ENCODE data around the gene MLF1.
A peak's percentile ranks its signal among the peaks of the same experiment; 100 is the strongest.
"Not testable (repeated sequence)": the region's sequence is repeated elsewhere in the genome, so short reads cannot be mapped to it uniquely, and the experiment has no call there.

Gene MLF1, protein sequence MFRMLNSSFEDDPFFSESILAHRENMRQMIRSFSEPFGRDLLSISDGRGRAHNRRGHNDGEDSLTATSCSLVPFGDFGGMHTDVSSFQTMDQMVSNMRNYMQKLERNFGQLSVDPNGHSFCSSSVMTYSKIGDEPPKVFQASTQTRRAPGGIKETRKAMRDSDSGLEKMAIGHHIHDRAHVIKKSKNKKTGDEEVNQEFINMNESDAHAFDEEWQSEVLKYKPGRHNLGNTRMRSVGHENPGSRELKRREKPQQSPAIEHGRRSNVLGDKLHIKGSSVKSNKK

DNA sequence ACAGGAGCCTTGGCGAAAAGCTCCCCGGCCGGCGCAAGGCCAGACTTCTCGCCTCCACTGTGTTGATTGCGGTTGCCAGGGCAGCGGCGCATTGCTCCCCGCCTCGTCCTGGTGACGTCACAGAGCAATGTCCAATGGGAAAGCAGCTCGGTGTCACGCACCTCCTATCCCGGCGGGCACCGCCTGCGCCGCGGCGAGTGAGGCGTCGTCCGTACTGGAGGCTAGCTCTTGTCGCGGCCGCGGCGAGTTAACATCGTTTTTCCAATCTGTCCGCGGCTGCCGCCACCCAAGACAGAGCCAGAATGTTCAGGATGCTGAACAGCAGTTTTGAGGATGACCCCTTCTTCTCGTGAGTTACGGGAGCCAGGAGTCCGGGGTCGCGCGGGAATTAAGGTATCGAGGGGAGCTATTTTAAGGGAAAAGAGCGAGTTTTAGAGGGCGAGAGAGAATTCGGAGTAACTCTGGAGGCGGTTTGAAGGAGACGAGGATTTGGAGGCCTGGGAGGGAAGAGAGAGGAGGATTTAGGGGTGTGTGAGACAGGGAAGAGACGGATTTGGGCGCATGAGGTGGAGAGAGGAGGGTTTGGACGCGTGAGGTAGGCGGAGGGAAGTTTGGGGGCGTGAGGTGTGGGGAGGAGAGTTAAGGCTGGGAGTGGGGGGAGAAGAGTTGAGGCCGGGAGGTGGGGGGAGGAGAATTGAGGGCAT is at the start of gene MLF1:
MLF1 (plus strand) TSS at position 196 of the 704 bp plus-strand sequence; CDS start at position 303, 107 bp downstream.
- H3K4me1 Mint-ChIP-seq (ENCODE audit: low read depth), result peaks cover 9% of the 10 kb centered on the region
- peaks cover 5% of the 10 kb centered on the region for H3K36me3 Mint-ChIP-seq (ENCODE audit: low read depth)
- intact Hi-C loops (cut with micrococcal nuclease), result no loop called here
- peaks cover 37% of the 10 kb centered on the region for H3K27me3 Mint-ChIP-seq
- peak within 1 kb of the TSS; percentile 73 for H3K4me3 Mint-ChIP-seq
- peaks cover 9% of the 10 kb centered on the region for H3K9me3 Mint-ChIP-seq
- peak within 1 kb of the TSS; percentile 72 for H3K27ac Mint-ChIP-seq

DNA sequence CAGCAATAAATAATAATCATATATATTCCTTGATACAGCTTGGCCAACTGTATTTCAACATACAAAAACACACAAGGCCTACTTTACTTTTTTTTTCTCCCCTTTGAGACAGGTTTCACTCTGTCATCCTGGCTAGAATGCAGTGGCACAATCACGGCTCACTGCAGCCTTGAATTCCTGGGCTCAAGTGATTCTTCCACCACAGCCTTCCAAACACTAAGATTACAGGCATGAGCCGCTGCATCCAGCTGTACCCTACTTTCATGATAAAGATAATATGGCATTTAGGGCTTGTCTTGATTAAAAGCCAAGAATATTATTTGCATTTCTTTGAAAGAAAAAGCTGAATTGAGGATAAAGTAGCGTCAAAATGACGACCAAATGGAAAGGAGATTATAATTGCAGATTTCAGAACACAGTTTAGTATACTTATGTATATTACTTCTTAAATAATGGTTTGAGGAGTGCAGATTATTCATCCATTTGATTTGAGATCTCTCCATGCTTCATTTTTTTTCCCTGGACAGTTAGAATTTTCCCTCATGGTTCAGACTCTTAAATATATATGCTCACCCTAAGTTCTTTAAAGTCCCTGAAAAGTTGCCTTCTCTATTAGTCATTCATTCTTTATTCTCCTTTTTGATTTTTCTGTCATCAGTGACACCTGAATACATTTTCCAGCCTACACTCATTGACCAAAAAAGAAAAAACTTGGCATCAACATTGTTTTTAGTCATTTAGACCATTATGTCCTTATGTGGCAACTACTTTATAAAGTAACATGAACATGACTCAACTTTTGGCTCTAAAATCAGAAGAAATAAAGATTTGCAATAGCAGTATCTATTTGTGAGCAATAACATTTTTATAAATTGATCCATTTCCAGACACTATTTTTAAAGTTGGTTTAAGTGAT is 48.5 kb upstream of the MLF1 start:
- no peaks in the 10 kb centered on the region for H3K36me3 Mint-ChIP-seq (ENCODE audit: low read depth)
- peaks cover 15% of the 10 kb centered on the region for H3K4me1 Mint-ChIP-seq (ENCODE audit: low read depth)
- H3K27ac Mint-ChIP-seq, result no peak overlapping the region
- intact Hi-C loops (cut with micrococcal nuclease), result no loop called here
- no peaks in the 10 kb centered on the region for H3K9me3 Mint-ChIP-seq
- H3K27me3 Mint-ChIP-seq, result no peaks in the 10 kb centered on the region
- no peak overlapping the region for H3K4me3 Mint-ChIP-seq

DNA sequence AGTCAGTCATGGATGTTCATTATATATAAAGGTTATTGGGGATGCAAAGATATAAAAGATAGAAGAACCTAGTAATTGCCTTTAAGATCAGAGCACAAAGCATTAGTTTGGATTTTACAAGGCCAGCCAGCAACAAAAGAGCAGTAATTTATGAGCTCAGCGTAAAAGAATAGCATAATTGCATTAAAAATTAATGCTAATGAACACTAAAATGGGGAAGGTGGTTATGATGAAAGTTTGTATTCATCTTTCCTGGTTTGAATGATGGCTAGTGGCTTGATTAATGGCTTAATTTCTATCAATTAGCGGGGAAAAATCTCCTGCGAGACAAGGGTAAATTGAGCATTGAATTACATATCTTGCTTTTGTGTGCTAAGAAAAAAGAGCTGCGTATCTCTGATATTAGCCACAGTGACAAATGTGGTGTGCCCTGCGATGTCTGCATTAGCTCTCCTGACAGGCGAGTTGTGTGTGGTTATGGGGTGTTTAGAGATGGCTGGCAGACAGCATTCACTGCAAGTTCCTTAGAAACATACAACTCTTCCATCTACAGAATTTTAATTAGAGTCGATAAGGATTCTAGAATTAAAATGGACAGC is 42.8 kb upstream of the MLF1 start:
- H3K36me3 Mint-ChIP-seq (ENCODE audit: low read depth), result no peaks in the 10 kb centered on the region
- intact Hi-C loops (cut with micrococcal nuclease), result no loop called here
- no peaks in the 10 kb centered on the region for H3K4me1 Mint-ChIP-seq (ENCODE audit: low read depth)
- H3K27me3 Mint-ChIP-seq, result no peaks in the 10 kb centered on the region
- no peak overlapping the region for H3K27ac Mint-ChIP-seq
- H3K9me3 Mint-ChIP-seq, result no peaks in the 10 kb centered on the region
- no peak overlapping the region for H3K4me3 Mint-ChIP-seq

DNA sequence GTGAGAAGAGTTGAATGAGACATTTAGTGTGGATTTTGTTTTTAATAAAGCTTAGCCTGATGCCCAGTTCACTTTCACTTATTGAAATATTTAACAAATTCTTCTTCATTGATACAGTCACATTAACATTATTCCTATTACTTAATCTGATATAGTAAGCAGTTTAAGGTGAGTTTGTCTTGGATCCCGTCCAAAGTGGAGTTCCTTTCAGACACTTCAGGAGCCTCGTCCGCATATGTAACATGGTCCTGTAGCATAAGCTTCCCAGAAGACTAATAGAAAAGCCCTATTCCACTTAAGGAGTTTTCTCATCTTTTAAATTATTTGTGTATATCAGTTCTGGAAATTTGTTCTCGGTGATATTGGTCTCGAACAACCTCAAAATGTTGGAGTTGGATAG is 39.7 kb upstream of the MLF1 start:
- no peaks in the 10 kb centered on the region for H3K9me3 Mint-ChIP-seq
- intact Hi-C loops (cut with micrococcal nuclease), result no loop called here
- H3K36me3 Mint-ChIP-seq (ENCODE audit: low read depth), result no peaks in the 10 kb centered on the region
- no peak overlapping the region for H3K4me3 Mint-ChIP-seq
- H3K4me1 Mint-ChIP-seq (ENCODE audit: low read depth), result no peaks in the 10 kb centered on the region
- no peaks in the 10 kb centered on the region for H3K27me3 Mint-ChIP-seq
- no peak overlapping the region for H3K27ac Mint-ChIP-seq

DNA sequence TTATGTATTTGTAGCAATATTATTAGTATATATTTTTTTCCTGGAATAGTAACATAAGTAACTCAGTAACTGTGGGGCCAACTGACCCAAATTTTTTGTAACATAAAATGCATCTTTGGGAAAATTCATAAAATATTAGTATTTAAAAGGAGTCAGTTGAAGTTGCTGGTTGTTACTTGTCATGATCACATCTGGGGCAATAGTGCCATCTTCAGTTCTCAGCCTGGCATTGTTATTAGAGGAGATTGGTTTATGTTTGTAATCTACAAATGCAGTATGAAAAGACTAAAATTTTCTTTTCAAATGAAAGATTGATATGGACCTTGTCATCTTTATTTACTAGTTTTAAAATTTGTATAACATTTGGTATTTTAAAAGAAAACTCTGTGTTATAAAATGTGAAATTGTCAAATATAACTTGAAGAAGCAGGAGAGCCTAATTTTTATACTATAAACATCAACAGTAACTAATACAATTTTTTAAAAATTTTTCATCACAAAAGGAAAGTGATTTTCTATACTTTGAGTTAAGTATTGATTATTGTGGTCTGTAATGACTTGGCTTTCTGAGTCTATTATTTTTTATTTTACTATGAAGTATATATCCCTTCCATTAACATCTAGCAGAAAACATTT is 38.8 kb upstream of the MLF1 start:
- H3K4me1 Mint-ChIP-seq (ENCODE audit: low read depth), result no peaks in the 10 kb centered on the region
- no peaks in the 10 kb centered on the region for H3K36me3 Mint-ChIP-seq (ENCODE audit: low read depth)
- H3K27ac Mint-ChIP-seq, result no peak overlapping the region
- H3K9me3 Mint-ChIP-seq, result no peaks in the 10 kb centered on the region
- no peaks in the 10 kb centered on the region for H3K27me3 Mint-ChIP-seq
- intact Hi-C loops (cut with micrococcal nuclease), result loop anchor here (1.0 to 2.0 kb wide), 2 partner anchors 667 to 913 kb away; no protein-coding TSS in a partner anchor
- H3K4me3 Mint-ChIP-seq, result no peak overlapping the region

DNA sequence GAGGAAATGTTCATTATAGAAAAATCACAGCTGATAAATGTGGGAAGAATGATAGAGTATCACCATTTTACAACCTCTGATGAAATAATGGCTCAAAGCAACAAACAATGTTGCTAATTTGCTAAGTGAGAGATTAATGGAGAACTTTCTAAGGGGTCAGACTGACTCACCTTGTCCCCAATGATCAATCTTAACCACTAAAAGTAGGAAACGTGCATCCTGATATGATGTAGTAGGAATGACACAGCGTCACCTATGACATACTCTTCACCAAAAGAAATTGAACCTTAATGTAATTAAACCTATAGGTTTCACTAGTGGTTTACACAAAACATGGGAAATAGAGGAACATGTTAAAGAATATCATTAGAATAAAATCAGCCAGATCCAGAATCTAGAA is 35.1 kb upstream of the MLF1 start:
- no peaks in the 10 kb centered on the region for H3K4me1 Mint-ChIP-seq (ENCODE audit: low read depth)
- H3K27me3 Mint-ChIP-seq, result no peaks in the 10 kb centered on the region
- no peak overlapping the region for H3K4me3 Mint-ChIP-seq
- H3K36me3 Mint-ChIP-seq (ENCODE audit: low read depth), result no peaks in the 10 kb centered on the region
- no peaks in the 10 kb centered on the region for H3K9me3 Mint-ChIP-seq
- no peak overlapping the region for H3K27ac Mint-ChIP-seq
- intact Hi-C loops (cut with micrococcal nuclease), result no loop called here

DNA sequence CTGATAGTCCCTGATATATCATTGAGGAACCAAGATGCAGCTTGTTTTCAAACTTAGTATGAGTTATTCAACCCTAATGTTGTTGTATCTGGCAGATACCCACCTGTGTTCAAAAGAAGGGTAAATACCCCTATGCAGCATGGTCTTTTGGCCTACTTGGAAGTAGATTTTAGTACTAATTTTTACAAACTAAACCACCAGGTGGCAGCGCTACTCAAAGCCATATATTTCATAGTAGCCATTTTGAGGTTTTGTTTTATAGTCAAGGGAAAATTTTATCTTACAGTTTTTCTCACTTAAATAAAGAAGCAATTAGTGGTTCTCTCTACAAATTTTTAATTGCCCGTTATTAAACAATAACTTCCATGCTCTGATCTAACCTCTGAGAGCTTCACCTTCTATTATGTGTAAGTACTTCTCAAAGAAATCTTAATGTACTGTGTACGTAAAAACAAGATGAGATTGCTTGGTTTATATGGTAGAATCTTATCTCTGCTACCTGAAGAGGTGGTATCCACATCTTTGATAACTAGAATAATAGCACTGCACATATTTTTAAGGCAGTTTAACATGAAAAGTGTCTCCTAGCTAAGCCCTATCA is 31.5 kb upstream of the MLF1 start:
- no peaks in the 10 kb centered on the region for H3K9me3 Mint-ChIP-seq
- no peak overlapping the region for H3K27ac Mint-ChIP-seq
- H3K27me3 Mint-ChIP-seq, result no peaks in the 10 kb centered on the region
- no peaks in the 10 kb centered on the region for H3K4me1 Mint-ChIP-seq (ENCODE audit: low read depth)
- H3K4me3 Mint-ChIP-seq, result no peak overlapping the region
- intact Hi-C loops (cut with micrococcal nuclease), result loop anchor here (2.0 to 10.0 kb wide), 2 partner anchors 115 to 251 kb away; no protein-coding TSS in a partner anchor
- H3K36me3 Mint-ChIP-seq (ENCODE audit: low read depth), result peaks cover 6% of the 10 kb centered on the region

DNA sequence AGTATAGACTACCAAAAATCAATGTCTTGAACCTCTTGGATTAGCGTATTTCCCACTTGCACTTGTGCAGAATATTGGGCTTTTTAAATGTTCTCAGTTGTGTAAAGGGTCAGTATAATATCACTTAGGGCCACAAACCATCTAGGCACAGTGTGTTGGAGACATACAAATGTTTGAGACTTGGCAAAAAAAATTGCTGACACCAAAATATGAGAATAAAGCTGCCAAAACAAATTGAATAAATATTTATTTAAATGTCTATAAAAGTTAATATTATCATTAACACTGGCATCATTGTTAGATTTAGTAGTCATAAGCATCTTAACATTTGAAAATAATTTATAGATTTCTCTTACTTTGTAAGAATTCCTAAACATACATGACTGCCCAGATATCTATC is 30.9 kb upstream of the MLF1 start:
- H3K4me1 Mint-ChIP-seq (ENCODE audit: low read depth), result no peaks in the 10 kb centered on the region
- peaks cover 6% of the 10 kb centered on the region for H3K36me3 Mint-ChIP-seq (ENCODE audit: low read depth)
- H3K4me3 Mint-ChIP-seq, result no peak overlapping the region
- no peak overlapping the region for H3K27ac Mint-ChIP-seq
- no peaks in the 10 kb centered on the region for H3K27me3 Mint-ChIP-seq
- intact Hi-C loops (cut with micrococcal nuclease), result loop anchor here (10.0 kb wide), 1 partner anchor 115 kb away; no protein-coding TSS in a partner anchor
- H3K9me3 Mint-ChIP-seq, result no peaks in the 10 kb centered on the region

DNA sequence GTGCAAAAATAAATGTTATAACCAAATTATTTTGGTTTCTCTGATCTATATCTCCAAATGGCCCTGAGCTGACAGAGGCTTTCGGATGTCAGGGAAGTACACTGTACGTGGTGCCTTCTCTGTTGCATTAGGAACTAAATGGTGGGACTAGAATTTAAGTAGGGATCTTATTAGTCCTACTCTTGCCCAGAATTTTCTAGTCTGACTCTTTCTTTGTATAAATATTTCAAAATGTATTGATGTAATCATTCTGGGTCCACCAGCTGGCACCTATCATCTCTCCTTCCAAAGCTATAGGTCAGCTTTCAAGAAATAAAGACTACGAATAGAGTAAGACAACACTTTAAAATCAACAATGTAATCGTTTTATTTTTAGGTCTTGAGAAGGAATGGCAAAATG is 22.3 kb upstream of the MLF1 start:
- intact Hi-C loops (cut with micrococcal nuclease), result loop anchor here (10.0 kb wide), 1 partner anchor 106 kb away; no protein-coding TSS in a partner anchor
- Mint-ChIP-seq H3K9me3 (no peaks in the 10 kb centered on the region), H3K27ac (no peak overlapping the region), H3K4me3 (no peak overlapping the region), H3K4me1 (ENCODE audit: low read depth) (no peaks in the 10 kb centered on the region), H3K36me3 (ENCODE audit: low read depth) (peaks cover 28% of the 10 kb centered on the region), H3K27me3 (no peaks in the 10 kb centered on the region)

DNA sequence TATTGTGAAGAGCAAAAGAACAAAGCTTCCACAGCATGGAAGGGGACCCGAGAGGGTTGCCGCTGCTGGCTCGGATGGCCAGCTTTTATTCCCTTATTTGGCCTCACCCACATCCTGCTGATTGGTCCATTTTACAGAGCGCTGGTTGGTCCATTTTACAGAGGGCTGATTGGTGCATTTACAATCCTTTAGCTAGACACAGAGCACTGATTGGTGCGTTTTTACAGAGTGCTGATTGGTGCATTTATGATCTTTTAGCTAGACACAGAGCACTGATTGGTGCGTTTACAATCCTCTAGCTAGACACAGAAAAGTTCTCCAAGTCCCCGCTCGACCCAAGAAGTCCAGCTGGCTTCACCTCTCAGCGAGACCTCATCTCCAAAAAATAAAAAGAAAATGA is 21.1 kb upstream of the MLF1 start:
- not testable (repeated sequence) for H3K27me3 Mint-ChIP-seq; H3K4me3 Mint-ChIP-seq; H3K27ac Mint-ChIP-seq; H3K4me1 Mint-ChIP-seq (ENCODE audit: low read depth); H3K9me3 Mint-ChIP-seq
- intact Hi-C loops (cut with micrococcal nuclease), result loop anchor here (10.0 kb wide), 1 partner anchor 105 kb away; no protein-coding TSS in a partner anchor
- peaks cover 24% of the 10 kb centered on the region for H3K36me3 Mint-ChIP-seq (ENCODE audit: low read depth)

DNA sequence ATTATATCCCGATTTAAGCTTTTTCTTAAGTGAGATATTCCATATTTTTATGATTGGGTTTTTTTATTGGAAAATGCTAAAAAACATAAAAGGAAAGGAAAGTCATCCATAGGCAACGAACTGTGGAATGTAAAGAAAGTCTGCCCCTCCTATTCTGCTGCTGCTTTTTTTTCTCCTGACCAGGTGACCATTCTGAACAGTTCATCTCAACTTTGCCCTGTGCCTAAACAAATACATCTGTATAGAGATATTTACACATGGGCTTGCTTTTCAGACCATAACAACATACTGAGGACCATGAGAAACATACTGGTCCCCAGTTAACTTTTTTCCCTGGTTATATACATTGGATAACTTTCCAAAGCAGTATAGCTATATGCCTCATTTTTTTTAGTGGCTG is 18.9 kb upstream of the MLF1 start:
- intact Hi-C loops (cut with micrococcal nuclease), result no loop called here
- Mint-ChIP-seq H3K27ac (no peak overlapping the region), H3K4me1 (ENCODE audit: low read depth) (no peaks in the 10 kb centered on the region), H3K9me3 (no peaks in the 10 kb centered on the region), H3K4me3 (no peak overlapping the region), H3K27me3 (no peaks in the 10 kb centered on the region), H3K36me3 (ENCODE audit: low read depth) (peaks cover 19% of the 10 kb centered on the region)

DNA sequence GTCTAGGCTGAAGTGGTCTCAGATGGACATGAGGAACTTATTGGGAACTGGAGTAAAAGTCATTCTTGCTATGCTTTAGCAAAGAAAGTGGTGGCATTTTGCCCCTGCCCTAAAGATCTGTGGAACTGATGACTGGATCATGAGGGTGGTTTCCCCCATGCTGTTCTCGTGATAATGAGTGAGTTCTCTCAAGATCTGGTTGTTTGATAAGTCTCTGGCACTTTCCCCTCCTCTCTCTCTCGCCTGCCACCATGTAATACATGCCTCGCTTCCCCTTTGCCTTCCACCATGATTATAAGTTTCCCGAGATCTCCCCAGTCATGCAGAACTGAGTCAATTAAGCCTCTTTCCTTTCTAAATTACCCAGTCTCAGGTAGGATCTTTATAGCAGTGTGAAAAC is 11.5 kb upstream of the MLF1 start:
- Mint-ChIP-seq H3K9me3 (no peaks in the 10 kb centered on the region), H3K27ac (no peak overlapping the region), H3K27me3 (no peaks in the 10 kb centered on the region), H3K4me1 (ENCODE audit: low read depth) (no peaks in the 10 kb centered on the region), H3K4me3 (no peak overlapping the region), H3K36me3 (ENCODE audit: low read depth) (no peaks in the 10 kb centered on the region)
- intact Hi-C loops (cut with micrococcal nuclease), result no loop called here

DNA sequence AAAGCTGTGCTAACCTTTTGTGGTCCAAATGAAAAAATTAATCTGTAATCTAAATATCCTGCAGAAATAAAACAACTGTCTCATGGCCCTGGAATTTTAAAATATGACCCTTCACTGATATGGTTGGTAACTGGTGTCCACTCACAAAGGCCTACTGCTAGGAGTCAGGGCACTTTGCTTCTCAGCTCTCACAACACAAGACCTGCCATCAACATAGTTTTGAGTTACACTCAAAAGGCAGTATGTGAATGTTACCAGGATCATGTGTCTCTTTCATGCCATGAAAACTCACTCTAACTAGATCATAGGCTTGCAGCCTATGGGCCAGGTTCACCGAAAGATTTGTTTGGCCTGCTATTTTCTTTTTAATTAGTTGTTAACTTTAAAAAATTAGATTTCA is 10.0 kb upstream of the MLF1 start:
- Mint-ChIP-seq H3K9me3 (no peaks in the 10 kb centered on the region), H3K4me3 (no peak overlapping the region), H3K4me1 (ENCODE audit: low read depth) (no peaks in the 10 kb centered on the region), H3K36me3 (ENCODE audit: low read depth) (no peaks in the 10 kb centered on the region), H3K27ac (no peak overlapping the region), H3K27me3 (peaks cover 1% of the 10 kb centered on the region)
- intact Hi-C loops (cut with micrococcal nuclease), result no loop called here
